HG02973 (cell line): ENCODE measurements around the gene PUSL1.
A peak's percentile ranks its signal among the peaks of the same experiment; 100 is the strongest.

ENCODE experiments used
- ATAC-seq: cut with Tn5 transposase; IDR thresholded peaks from one replicate; pipeline ENCODE4 v1.9.1; 2021; ENCODE audit warnings: moderate library complexity; ENCODE audit not compliant: unreplicated experiment

Gene PUSL1

GRCh38 chr1:1335792-1336248 is 27.4 kb downstream of the PUSL1 start:
- ATAC-seq, result no peak

- ATAC-seq, result no peak
Observed at GRCh38 chr1:1336446-1336845, 28.0 kb downstream of the PUSL1 start.

- no peak for ATAC-seq
Observed at GRCh38 chr1:1336931-1337792, 28.8 kb downstream of the PUSL1 start.

- ATAC-seq, result no peak
Observed at GRCh38 chr1:1337793-1338147, 29.4 kb downstream of the PUSL1 start.

- no peak for ATAC-seq
Observed at GRCh38 chr1:1338278-1338677, 29.9 kb downstream of the PUSL1 start.

- no peak for ATAC-seq
Observed at GRCh38 chr1:1340185-1340584, 31.8 kb downstream of the PUSL1 start.

GRCh38 chr1:1340791-1341548 is 32.6 kb downstream of the PUSL1 start:
- no peak for ATAC-seq

GRCh38 chr1:1341549-1342021 is 33.2 kb downstream of the PUSL1 start:
- no peak for ATAC-seq

GRCh38 chr1:1342061-1342562 is 33.7 kb downstream of the PUSL1 start:
- ATAC-seq, result no peak

GRCh38 chr1:1342584-1343115 is 34.3 kb downstream of the PUSL1 start:
- no peak for ATAC-seq

- no peak for ATAC-seq
Observed at GRCh38 chr1:1343811-1344421, 35.5 kb downstream of the PUSL1 start.

- no peak for ATAC-seq
Observed at GRCh38 chr1:1344655-1345361, 36.4 kb downstream of the PUSL1 start.

- no peak for ATAC-seq
Observed at GRCh38 chr1:1345384-1345783, 37.0 kb downstream of the PUSL1 start.

GRCh38 chr1:1345860-1346500 is 37.6 kb downstream of the PUSL1 start:
- ATAC-seq, result no peak

- no peak for ATAC-seq
Observed at GRCh38 chr1:1346501-1346890, 38.1 kb downstream of the PUSL1 start.

GRCh38 chr1:1347026-1347595 is 38.7 kb downstream of the PUSL1 start:
- no peak for ATAC-seq

- ATAC-seq, result no peak
Observed at GRCh38 chr1:1347663-1348419, 39.4 kb downstream of the PUSL1 start.

GRCh38 chr1:1348420-1349255 is 40.2 kb downstream of the PUSL1 start:
- ATAC-seq, result peak; percentile 15
